OCI-LY1 (cell line): ENCODE data around the gene SLMAP.

Experiments
- H2AFZ ChIP-seq: fragments of 200-600 bp; sonication (generic), shearing (Covaris generic); 2 replicates; pipeline ENCODE4 v1.6.0; 2014; ENCODE audit warnings: antibody characterized with exemption, mild to moderate bottlenecking, low read length
- H3F3A ChIP-seq: fragments of 200-600 bp; sonication (generic), shearing (Covaris generic); 2 replicates; pipeline ENCODE4 v1.6.0; 2014; ENCODE audit warnings: mild to moderate bottlenecking, antibody characterized with exemption, low read length, moderate library complexity; ENCODE audit not compliant: insufficient read depth
- H3K27ac ChIP-seq: fragments of 200-600 bp; sonication (generic); 2 replicates; pipeline ENCODE4 v1.5.1; 2014; ENCODE audit warnings: low read length, mixed run types, mild to moderate bottlenecking, low read depth; ENCODE audit not compliant: poor library complexity, severe bottlenecking
- H3K27me3 ChIP-seq: fragments of 200-600 bp; sonication (generic); 2 replicates; pipeline ENCODE4 v1.6.0; 2014; ENCODE audit warnings: antibody characterized with exemption, mild to moderate bottlenecking, low read length, moderate library complexity; ENCODE audit not compliant: insufficient read depth
- H3K36me3 ChIP-seq: fragments of 200-600 bp; sonication (generic); 2 replicates; pipeline ENCODE4 v1.6.1; 2014; ENCODE audit warnings: mild to moderate bottlenecking, antibody characterized with exemption, low read length, moderate library complexity, mixed read lengths; ENCODE audit not compliant: insufficient read depth
- H3K4me1 ChIP-seq: fragments of 200-600 bp; sonication (generic); 2 replicates; pipeline ENCODE4 v1.5.1; 2014; ENCODE audit warnings: mild to moderate bottlenecking, low read length, moderate library complexity; ENCODE audit not compliant: insufficient read depth, severe bottlenecking
- H3K4me2 ChIP-seq: fragments of 200-600 bp; sonication (generic), shearing (Covaris generic); 2 replicates; pipeline ENCODE4 v1.6.1; 2014; ENCODE audit warnings: low read length
- H3K4me3 ChIP-seq: fragments of 200-600 bp; sonication (generic); 2 replicates; pipeline ENCODE4 v1.5.1; 2014; ENCODE audit warnings: low read length, low read depth, mild to moderate bottlenecking, mixed read lengths; ENCODE audit not compliant: poor library complexity, severe bottlenecking
- H3K79me2 ChIP-seq: fragments of 200-600 bp; shearing (Covaris generic); 2 replicates; pipeline ENCODE4 v1.6.1; 2016; ENCODE audit warnings: mixed run types, low read length, mixed read lengths; ENCODE audit not compliant: insufficient read depth
- H3K9ac ChIP-seq: fragments of 200-600 bp; sonication (generic), shearing (Covaris generic); 2 replicates; pipeline ENCODE4 v1.6.1; 2014; ENCODE audit warnings: mild to moderate bottlenecking, low read length, mixed read lengths
- H3K9me2 ChIP-seq: fragments of 200-600 bp; sonication (generic), shearing (Covaris generic); 2 replicates; pipeline ENCODE4 v1.6.1; 2014; ENCODE audit warnings: low read depth, mild to moderate bottlenecking, low read length, mixed read lengths
- H3K9me3 ChIP-seq: fragments of 200-600 bp; shearing (Covaris generic); 2 replicates; pipeline ENCODE4 v1.6.1; 2014; ENCODE audit warnings: low read length, mixed read lengths
- H4K20me1 ChIP-seq: fragments of 200-600 bp; sonication (generic), shearing (Covaris generic); 2 replicates; pipeline ENCODE4 v1.6.0; 2016; ENCODE audit warnings: mild to moderate bottlenecking, low read length; ENCODE audit not compliant: insufficient read depth
- CTCF ChIP-seq: fragments of 200-600 bp; sonication (generic), shearing (Covaris generic); IDR thresholded peaks from 2 replicates; pipeline ENCODE4 v1.5.1; 2017; ENCODE audit warnings: mild to moderate bottlenecking, antibody characterized with exemption, low read length, moderate library complexity, mixed read lengths
- EZH2 ChIP-seq: fragments of 200-600 bp; sonication (generic), shearing (Covaris generic); IDR thresholded peaks from 2 replicates; pipeline ENCODE4 v1.8.0; 2017; ENCODE audit warnings: borderline replicate concordance, mixed run types, mild to moderate bottlenecking, antibody characterized with exemption, low read length, moderate library complexity, mixed read lengths

The SLMAP gene

GRCh38 chr3:57730682-57731081 lies 25.4 kb upstream of the SLMAP start:
- H3F3A ChIP-seq: no peaks in the 10 kb centered on the region
- no peak overlapping the region for H3K9ac ChIP-seq
- H3K4me3 ChIP-seq: no peak overlapping the region
- no peaks in the 10 kb centered on the region for H3K79me2 ChIP-seq
- H3K4me1 ChIP-seq: no peaks in the 10 kb centered on the region
- H3K9me3 ChIP-seq: no peaks in the 10 kb centered on the region
- TF ChIP-seq EZH2: no peak
- TF ChIP-seq CTCF: no peak
- no peaks in the 10 kb centered on the region for H4K20me1 ChIP-seq
- H3K9me2 ChIP-seq: no peaks in the 10 kb centered on the region
- no peak overlapping the region for H3K27ac ChIP-seq
- no peaks in the 10 kb centered on the region for H3K27me3 ChIP-seq
- H2AFZ ChIP-seq: no peak overlapping the region
- H3K36me3 ChIP-seq: no peaks in the 10 kb centered on the region
- H3K4me2 ChIP-seq: no peak overlapping the region

GRCh38 chr3:57731311-57731710 lies 24.8 kb upstream of the SLMAP start:
- H3F3A ChIP-seq: no peaks in the 10 kb centered on the region
- H3K27me3 ChIP-seq: no peaks in the 10 kb centered on the region
- no peak overlapping the region for H3K27ac ChIP-seq
- H3K4me2 ChIP-seq: no peak overlapping the region
- H3K79me2 ChIP-seq: no peaks in the 10 kb centered on the region
- H3K36me3 ChIP-seq: no peaks in the 10 kb centered on the region
- TF ChIP-seq EZH2 (no peak), CTCF (no peak)
- no peak overlapping the region for H2AFZ ChIP-seq
- H3K9me3 ChIP-seq: no peaks in the 10 kb centered on the region
- no peaks in the 10 kb centered on the region for H4K20me1 ChIP-seq
- H3K4me1 ChIP-seq: no peaks in the 10 kb centered on the region
- no peaks in the 10 kb centered on the region for H3K9me2 ChIP-seq
- no peak overlapping the region for H3K4me3 ChIP-seq
- H3K9ac ChIP-seq: no peak overlapping the region

- no peaks in the 10 kb centered on the region for H3K79me2 ChIP-seq
- H3K4me1 ChIP-seq: no peaks in the 10 kb centered on the region
- no peaks in the 10 kb centered on the region for H3K9me3 ChIP-seq
- no peak overlapping the region for H3K27ac ChIP-seq
- no peaks in the 10 kb centered on the region for H3K27me3 ChIP-seq
- H3K9ac ChIP-seq: no peak overlapping the region
- H3K4me3 ChIP-seq: no peak overlapping the region
- H2AFZ ChIP-seq: no peak overlapping the region
- no peak overlapping the region for H3K4me2 ChIP-seq
- TF ChIP-seq EZH2 (no peak), CTCF (no peak)
- H3K36me3 ChIP-seq: no peaks in the 10 kb centered on the region
- H3K9me2 ChIP-seq: no peaks in the 10 kb centered on the region
- no peaks in the 10 kb centered on the region for H3F3A ChIP-seq
- H4K20me1 ChIP-seq: no peaks in the 10 kb centered on the region
Observed at GRCh38 chr3:57733790-57734189, 22.3 kb upstream of the SLMAP start.
